Activated T-cell treated with anti-CD3 and anti-CD28 coated beads for 4 hours (primary cell): Measurements from ENCODE around the gene LIX1.

Experiments used
- DNase-seq: peaks from one replicate; pipeline ENCODE4 v3.0.0-alpha.2; 2020

Gene LIX1

GRCh38 chr5:97071101-97071500 is 71.3 kb downstream of the LIX1 start:
- no peak for DNase-seq

DNA sequence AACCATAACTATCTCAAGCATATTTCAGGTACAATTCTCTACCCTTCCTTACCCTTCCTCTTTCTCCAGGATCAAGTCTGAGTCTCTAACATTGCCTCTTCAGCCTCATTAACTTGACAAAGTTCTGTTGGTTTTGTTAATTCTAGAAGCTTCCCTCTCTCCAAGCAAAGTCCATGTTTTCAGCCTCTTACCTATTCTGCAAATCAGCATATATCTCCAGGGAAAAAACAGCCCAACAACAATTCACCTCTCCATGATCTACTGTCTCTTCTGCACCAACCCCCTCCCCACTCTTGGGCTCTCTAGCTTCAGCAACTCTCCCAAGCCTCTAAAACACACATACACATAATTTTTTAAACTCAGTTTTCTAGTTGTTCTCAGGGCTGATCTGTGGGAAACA is 72.2 kb downstream of the LIX1 start:
- no peak for DNase-seq

DNA sequence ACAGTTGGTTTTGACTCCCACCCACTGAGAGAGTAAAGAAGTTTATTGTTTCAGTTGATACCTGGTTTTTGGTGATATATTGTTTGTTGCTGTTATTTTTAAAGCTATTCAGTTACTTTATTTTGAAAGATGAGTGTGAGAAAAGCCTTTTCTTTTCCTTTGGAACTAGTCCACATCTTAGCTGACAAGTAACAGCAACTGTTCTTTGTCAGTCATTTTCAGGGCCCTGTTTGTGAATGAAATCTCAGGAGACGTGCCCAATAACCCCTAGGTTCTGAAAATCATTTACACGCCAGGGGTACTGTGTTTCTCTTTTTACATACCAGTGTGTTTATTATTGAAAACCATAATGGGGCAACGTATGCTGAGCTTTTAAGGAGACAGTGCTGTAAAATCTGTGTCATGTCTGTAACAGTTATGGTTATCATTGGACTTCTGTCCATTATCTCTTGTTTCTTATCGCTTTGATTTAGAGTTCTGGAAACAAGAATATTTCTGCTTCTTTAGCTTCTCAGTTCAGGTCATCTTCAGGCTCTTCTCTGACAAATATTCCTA is 75.0 kb downstream of the LIX1 start:
- DNase-seq: no peak

DNA sequence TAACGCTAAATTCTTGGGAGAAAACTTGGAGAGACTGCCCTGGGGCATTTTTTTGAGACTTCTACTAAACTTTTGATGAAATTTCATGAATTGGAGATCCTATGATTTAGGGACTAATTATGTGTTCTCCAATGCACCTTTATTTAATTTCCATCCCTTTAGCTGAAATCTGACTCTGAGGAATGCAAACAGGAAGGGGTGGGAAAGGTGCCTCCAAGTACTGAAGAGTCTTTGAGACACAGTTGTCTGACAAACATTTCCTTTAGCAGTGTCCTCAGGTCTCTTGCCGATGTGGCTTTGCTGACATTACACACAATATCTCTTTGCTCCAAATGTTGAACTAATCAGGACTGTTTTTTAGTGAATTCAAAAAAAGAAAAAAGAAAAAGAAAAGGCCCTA is 76.9 kb downstream of the LIX1 start:
- no peak for DNase-seq

GRCh38 chr5:97063251-97063650 is 79.2 kb downstream of the LIX1 start:
- no peak for DNase-seq

DNA sequence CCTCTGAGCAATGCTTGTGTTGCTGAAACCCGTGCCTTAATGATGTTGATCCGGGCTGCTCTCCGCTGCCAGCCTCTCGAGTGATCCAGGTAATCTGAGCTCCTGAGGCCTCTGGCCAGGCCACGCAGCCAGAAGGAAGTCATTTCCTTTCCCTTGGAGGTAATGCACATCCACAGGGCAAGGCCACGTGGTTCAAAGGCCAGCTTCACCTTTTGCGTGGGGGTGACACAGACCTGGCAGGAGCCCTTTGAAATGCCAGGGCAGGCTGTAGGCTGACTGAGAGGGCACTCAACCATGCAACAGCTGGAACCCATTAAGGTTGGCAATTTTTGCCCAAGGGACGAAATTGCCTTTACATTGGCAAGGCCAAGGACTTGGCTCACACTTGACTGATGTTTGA is 80.4 kb downstream of the LIX1 start:
- DNase-seq: no peak

DNA sequence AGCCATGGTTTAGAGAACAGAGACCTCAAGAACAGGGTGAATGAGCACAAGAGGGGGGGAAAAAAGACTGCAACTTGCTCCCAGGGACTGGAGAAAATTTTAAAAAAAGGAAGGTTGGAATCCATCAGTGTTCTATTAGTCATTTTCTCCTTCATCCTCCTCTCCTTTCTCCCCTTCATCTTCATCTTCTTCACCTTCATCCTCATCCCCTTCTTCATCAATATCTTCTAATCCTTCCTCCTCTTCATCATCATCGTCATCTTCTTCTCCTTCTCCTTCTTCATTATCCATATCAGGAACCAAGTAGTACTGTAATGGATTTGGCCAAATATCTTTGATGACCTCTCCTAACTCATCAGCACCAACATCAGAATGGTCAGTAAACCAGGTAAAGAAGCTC is 86.1 kb downstream of the LIX1 start:
- no peak for DNase-seq

- no peak for DNase-seq
These were observed 93.2 kb downstream of the LIX1 start for GRCh38 chr5:97049175-97049574.

GRCh38 chr5:97047076-97047475 is 95.3 kb downstream of the LIX1 start:
- no peak for DNase-seq

GRCh38 chr5:97046270-97046982 is 96.0 kb downstream of the LIX1 start:
- DNase-seq: no peak

DNA sequence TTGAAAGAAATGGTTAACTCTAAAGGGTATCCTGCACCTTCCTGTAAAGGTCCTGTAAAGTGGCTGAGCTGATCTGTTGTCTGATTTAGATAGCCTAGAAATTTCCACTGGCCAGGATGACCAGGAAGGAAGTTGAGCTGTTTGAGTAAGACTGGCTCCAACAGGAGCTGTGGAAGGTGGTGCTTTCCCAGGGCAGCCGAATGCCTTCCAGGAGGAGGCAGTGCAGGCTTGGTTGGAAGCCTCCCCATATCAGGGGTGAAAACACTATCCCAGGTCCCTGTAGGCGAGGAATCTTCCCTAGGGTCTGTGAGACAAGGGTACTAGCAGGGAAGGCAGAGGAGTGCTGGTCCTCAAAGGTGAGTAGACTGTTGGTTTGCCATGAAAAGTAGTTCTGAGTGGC is 98.4 kb downstream of the LIX1 start:
- DNase-seq: no peak

GRCh38 chr5:97043511-97043910 is 98.9 kb downstream of the LIX1 start:
- DNase-seq: no peak

- DNase-seq: no peak
These were observed 99.4 kb downstream of the LIX1 start for GRCh38 chr5:97042996-97043395.
